Smooth muscle cell of the coronary artery (primary cell): ENCODE measurements around the gene DIRAS3. TPM values are rescaled to one million over a fixed set of nuclear protein-coding genes. Genes with fewer than 3 reads are reported as not detected.

ENCODE experiments used
- total RNA-seq: library from RNA; depleted of rRNA; stranded (reverse); fragments of >200 nt; gene quantifications from 2 replicates; pipeline ENCODE4 v1.2.3, GENCODE V29; 2014; ENCODE audit warnings: low replicate concordance

The DIRAS3 gene, protein sequence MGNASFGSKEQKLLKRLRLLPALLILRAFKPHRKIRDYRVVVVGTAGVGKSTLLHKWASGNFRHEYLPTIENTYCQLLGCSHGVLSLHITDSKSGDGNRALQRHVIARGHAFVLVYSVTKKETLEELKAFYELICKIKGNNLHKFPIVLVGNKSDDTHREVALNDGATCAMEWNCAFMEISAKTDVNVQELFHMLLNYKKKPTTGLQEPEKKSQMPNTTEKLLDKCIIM
- 2.9 and 3.8 TPM in 2 replicates for total RNA-seq

DNA sequence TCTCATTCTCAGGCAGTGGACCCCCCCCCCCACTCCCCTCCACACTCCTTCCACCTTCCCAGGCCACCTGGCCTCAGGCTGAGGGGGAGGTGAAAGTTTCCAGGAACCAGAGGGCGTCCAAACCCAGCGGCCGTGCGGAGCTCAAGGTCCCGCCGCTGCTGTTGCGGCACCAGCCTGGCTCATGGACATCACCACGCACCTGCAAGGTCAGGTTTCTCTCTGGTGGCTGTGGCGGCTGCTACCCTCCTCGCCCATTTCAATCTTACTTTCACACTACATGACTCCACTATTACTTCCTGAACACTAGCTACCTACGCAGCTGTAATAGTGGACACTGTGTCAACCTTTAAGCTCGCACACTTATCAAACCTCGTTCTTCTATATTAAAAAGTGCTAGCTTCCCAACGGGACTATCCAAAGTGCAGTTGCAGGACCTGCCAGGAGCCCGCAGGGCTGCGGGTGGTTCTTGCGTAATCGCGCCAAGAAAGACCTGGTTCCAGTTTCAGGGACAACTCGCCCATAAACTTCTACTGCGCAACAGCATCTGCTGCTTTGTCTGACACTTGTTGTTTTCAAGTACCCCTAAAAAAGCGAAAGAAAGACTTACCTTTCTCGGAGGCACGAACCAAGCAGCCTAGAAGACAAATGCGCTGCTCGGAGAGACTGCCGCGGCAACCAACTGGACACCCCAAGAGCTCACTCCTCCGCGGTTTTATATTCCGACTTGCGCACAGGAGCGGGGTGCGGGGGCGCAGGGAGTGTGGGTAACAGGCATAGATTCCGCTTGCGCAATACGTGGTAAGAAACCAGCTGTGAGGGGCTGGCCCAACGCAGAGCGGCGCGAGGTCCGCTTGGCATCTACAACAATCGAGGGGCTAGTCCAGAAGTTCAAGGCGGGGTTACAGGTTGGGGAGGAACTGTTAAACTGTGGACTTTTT is at the start of gene DIRAS3:
DIRAS3 (minus strand) TSS at position 687 of the 938 bp plus-strand sequence. CDS start 3,330 bp downstream, outside the sequence.

Other genes with a start within 250 kb of the DIRAS3 start
- gene GNG12, start 217.2 kb downstream of the DIRAS3 start, total RNA-seq, result 70.4 and 130 TPM in 2 replicates
- gene WLS, start 181.9 kb upstream of the DIRAS3 start, total RNA-seq, result 61.0 and 92.7 TPM in 2 replicates